T-helper 17 cell (primary cell): ENCODE measurements around the gene SNAPC2. TPM values are rescaled to one million over a fixed set of nuclear protein-coding genes. Genes with fewer than 3 reads are reported as not detected.
"Not testable (repeated sequence)": the region's sequence is repeated elsewhere in the genome, so short reads cannot be mapped to it uniquely, and the experiment has no call there.

Experiments
- ATAC-seq: fragments of 150-1000 bp; cut with Tn5 transposase; 2 replicates; pipeline ENCODE4 v1.10.0; 2021; ENCODE audit warnings: mild to moderate bottlenecking, moderate library complexity
- DNase-seq, 3 donors: peaks; one replicate each; pipeline versions ENCODE4 v3.0.0 to v3.0.0-alpha.2; 2020 to 2021
- H3K9me3 ChIP-seq: one replicate; pipeline ENCODE4 v1.7.0; 2013; ENCODE audit warnings: low read length, mild to moderate bottlenecking; ENCODE audit not compliant: control insufficient read depth, poor library complexity, severe bottlenecking
- H3K27ac Mint-ChIP-seq: one replicate; pipeline ENCODE4 v1.8.0; 2022; ENCODE audit warnings: mild to moderate bottlenecking, moderate library complexity, mixed read lengths
- H3K27me3 Mint-ChIP-seq: one replicate; pipeline ENCODE4 v1.8.0; 2022; ENCODE audit warnings: mixed read lengths
- H3K36me3 Mint-ChIP-seq: one replicate; pipeline ENCODE4 v1.8.0; 2022; ENCODE audit warnings: low read depth, mixed read lengths
- H3K4me1 Mint-ChIP-seq: one replicate; pipeline ENCODE4 v1.8.0; 2022; ENCODE audit warnings: mild to moderate bottlenecking, mixed read lengths
- H3K4me3 Mint-ChIP-seq: one replicate; pipeline ENCODE4 v1.8.0; 2022; ENCODE audit warnings: mild to moderate bottlenecking, moderate library complexity, mixed read lengths
- total RNA-seq, 4 donors: library from RNA in 2 of 4; stranded (reverse) in 2 of 4; gene quantifications; one replicate each; pipeline ENCODE4 v1.2.3 and lab custom pipeline; 2022 to 2026

The SNAPC2 gene
- total RNA-seq, 2 donors from 2014 or later: 12.6 to 16.0 TPM

GRCh38 chr19:7916955-7917266, 3.2 kb upstream of the SNAPC2 start:
- H3K4me1 Mint-ChIP-seq: peaks cover 24% of the 10 kb centered on the region
- peaks cover 10% of the 10 kb centered on the region for H3K27me3 Mint-ChIP-seq
- DNase-seq: no peak
- peaks cover 8% of the 10 kb centered on the region for H3K36me3 Mint-ChIP-seq
- H3K4me3 Mint-ChIP-seq: peak overlapping the region; percentile 86
- no peaks in the 10 kb centered on the region for H3K9me3 ChIP-seq
- no peak overlapping the region for H3K27ac Mint-ChIP-seq
- ATAC-seq: no peak

- ATAC-seq (peak; percentile 21), DNase-seq (peak; percentile 46 to 61 (median 50))
- Mint-ChIP-seq H3K4me3 (peak overlapping the region; percentile 86), H3K27ac (no peak overlapping the region), H3K36me3 (peaks cover 6% of the 10 kb centered on the region), H3K27me3 (peaks cover 10% of the 10 kb centered on the region), H3K4me1 (peaks cover 27% of the 10 kb centered on the region)
- no peaks in the 10 kb centered on the region for H3K9me3 ChIP-seq
Measured at GRCh38 chr19:7917267-7918061, 2.7 kb upstream of the SNAPC2 start.

GRCh38 chr19:7918062-7918614, 2.0 kb upstream of the SNAPC2 start:
- H3K36me3 Mint-ChIP-seq, H3K27ac Mint-ChIP-seq, ATAC-seq, DNase-seq, H3K9me3 ChIP-seq: not testable (repeated sequence)
- peaks cover 24% of the 10 kb centered on the region for H3K4me1 Mint-ChIP-seq
- peaks cover 10% of the 10 kb centered on the region for H3K27me3 Mint-ChIP-seq
- peak overlapping the region; percentile 78 for H3K4me3 Mint-ChIP-seq

GRCh38 chr19:7918615-7919421, 1.3 kb upstream of the SNAPC2 start:
- H3K9me3 ChIP-seq: no peaks in the 10 kb centered on the region
- Mint-ChIP-seq H3K36me3 (peaks cover 2% of the 10 kb centered on the region), H3K4me3 (peak overlapping the region; percentile 78), H3K4me1 (peaks cover 24% of the 10 kb centered on the region), H3K27ac (no peak overlapping the region), H3K27me3 (peaks cover 10% of the 10 kb centered on the region)
- DNase-seq (no peak), ATAC-seq (no peak)

GRCh38 chr19:7920519-7921301, 572 bp downstream of the SNAPC2 start:
- Mint-ChIP-seq H3K4me3 (peak overlapping the region; percentile 95), H3K27ac (peak overlapping the region; percentile 71), H3K4me1 (peaks cover 24% of the 10 kb centered on the region), H3K36me3 (peaks cover 2% of the 10 kb centered on the region), H3K27me3 (peaks cover 5% of the 10 kb centered on the region)
- ATAC-seq (peak; percentile 76), DNase-seq (peak; percentile 97 to 100 (median 100))
- H3K9me3 ChIP-seq: no peaks in the 10 kb centered on the region

GRCh38 chr19:7921302-7921966, 1.3 kb downstream of the SNAPC2 start:
- Mint-ChIP-seq H3K4me3 (peak overlapping the region; percentile 95), H3K4me1 (peaks cover 24% of the 10 kb centered on the region), H3K27ac (peak overlapping the region; percentile 71), H3K27me3 (peaks cover 4% of the 10 kb centered on the region), H3K36me3 (peaks cover 2% of the 10 kb centered on the region)
- DNase-seq: no peak
- no peaks in the 10 kb centered on the region for H3K9me3 ChIP-seq
- ATAC-seq: no peak

- Mint-ChIP-seq H3K4me1 (peaks cover 24% of the 10 kb centered on the region), H3K27me3 (peaks cover 4% of the 10 kb centered on the region), H3K27ac (no peak overlapping the region), H3K4me3 (no peak overlapping the region), H3K36me3 (peaks cover 2% of the 10 kb centered on the region)
- no peak for DNase-seq
- no peak for ATAC-seq
- H3K9me3 ChIP-seq: no peaks in the 10 kb centered on the region
Measured at GRCh38 chr19:7921967-7922835, 2.1 kb downstream of the SNAPC2 start.

- Mint-ChIP-seq H3K27ac (no peak overlapping the region), H3K4me3 (peak overlapping the region; percentile 45), H3K36me3 (peaks cover 2% of the 10 kb centered on the region), H3K27me3 (peaks cover 4% of the 10 kb centered on the region), H3K4me1 (peaks cover 24% of the 10 kb centered on the region)
- ATAC-seq (no peak), DNase-seq (no peak)
- H3K9me3 ChIP-seq: no peaks in the 10 kb centered on the region
Measured at GRCh38 chr19:7922836-7923195, 2.7 kb downstream of the SNAPC2 start.

GRCh38 chr19:7923295-7924191, 3.4 kb downstream of the SNAPC2 start:
- ATAC-seq: no peak
- no peak for DNase-seq
- peaks cover 24% of the 10 kb centered on the region for H3K4me1 Mint-ChIP-seq
- peak overlapping the region; percentile 50 for H3K4me3 Mint-ChIP-seq
- H3K27me3 Mint-ChIP-seq: peaks cover 4% of the 10 kb centered on the region
- H3K27ac Mint-ChIP-seq: no peak overlapping the region
- H3K9me3 ChIP-seq: no peaks in the 10 kb centered on the region
- H3K36me3 Mint-ChIP-seq: peaks cover 2% of the 10 kb centered on the region

GRCh38 chr19:7924241-7924640, 4.1 kb downstream of the SNAPC2 start:
- peaks cover 2% of the 10 kb centered on the region for H3K36me3 Mint-ChIP-seq
- DNase-seq: no peak
- ATAC-seq: no peak
- peaks cover 4% of the 10 kb centered on the region for H3K27me3 Mint-ChIP-seq
- H3K9me3 ChIP-seq: no peaks in the 10 kb centered on the region
- no peak overlapping the region for H3K27ac Mint-ChIP-seq
- peaks cover 28% of the 10 kb centered on the region for H3K4me1 Mint-ChIP-seq
- H3K4me3 Mint-ChIP-seq: peak overlapping the region; percentile 79

- Mint-ChIP-seq H3K4me1 (peaks cover 27% of the 10 kb centered on the region), H3K4me3 (peak overlapping the region; percentile 79), H3K36me3 (peaks cover 1% of the 10 kb centered on the region), H3K27me3 (peaks cover 4% of the 10 kb centered on the region), H3K27ac (peak overlapping the region; percentile 29)
- ATAC-seq (no peak), DNase-seq (no peak)
- no peaks in the 10 kb centered on the region for H3K9me3 ChIP-seq
Measured at GRCh38 chr19:7924651-7925170, 4.6 kb downstream of the SNAPC2 start.
